Erythroblast (primary cell): ENCODE data around the gene NMT1.

Source experiments
- GATA1 ChIP-seq: IDR thresholded peaks from 2 replicates; pipeline ENCODE4 v1.6.1; 2011; ENCODE audit warnings: low read depth, mild to moderate bottlenecking, control low read depth, low read length, moderate library complexity
- POLR2A ChIP-seq: IDR thresholded peaks from 2 replicates; pipeline ENCODE4 v1.6.1; 2011; ENCODE audit warnings: mild to moderate bottlenecking, low read length

DNA sequence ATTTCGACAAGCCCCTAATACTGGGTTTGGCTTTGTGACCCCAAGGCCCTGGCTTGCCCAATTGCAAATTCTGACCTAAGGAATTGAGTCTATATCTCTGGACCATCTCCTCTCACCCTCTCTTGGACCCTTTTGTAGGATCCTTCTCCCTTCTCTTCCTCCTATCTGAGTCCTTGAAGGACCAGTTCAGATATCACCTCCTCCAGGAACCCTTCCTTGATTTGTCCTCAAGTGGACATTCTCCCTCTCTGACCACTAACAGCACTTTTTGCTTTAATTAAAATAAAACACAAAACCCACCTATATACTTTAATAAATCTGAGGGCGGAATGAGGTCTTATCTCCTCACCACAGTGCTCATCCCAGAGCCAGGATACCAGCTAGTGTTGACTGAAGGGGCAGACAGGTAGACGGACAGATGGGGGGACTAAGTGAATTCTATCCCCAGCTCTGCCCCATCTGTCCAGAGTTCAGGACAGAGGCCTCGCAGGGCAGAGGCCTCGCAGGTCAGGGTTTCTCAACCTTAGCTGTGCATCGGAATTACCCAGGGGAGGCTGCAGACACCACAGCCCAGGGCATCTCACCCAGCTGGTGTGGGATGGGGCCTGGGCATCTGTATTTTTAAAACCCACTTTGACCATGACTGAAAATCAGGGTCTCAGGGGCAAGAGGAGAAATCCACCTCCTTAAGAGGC, 62.1 kb downstream of the NMT1 start:
- TF ChIP-seq POLR2A (no peak), GATA1 (no peak)
